ENCODE data around the gene RGMB. TPM values are rescaled to one million over a fixed set of nuclear protein-coding genes. Genes with fewer than 3 reads are reported as not detected.
A peak's percentile ranks its signal among the peaks of the same experiment; 100 is the strongest.

Gene RGMB
- total and polyA plus RNA-seq, 2 of the 13 experiments (the other 11 are each of a cell fraction or from before 2014, with no cell fraction given) = 3.0 to 3.8 TPM

DNA sequence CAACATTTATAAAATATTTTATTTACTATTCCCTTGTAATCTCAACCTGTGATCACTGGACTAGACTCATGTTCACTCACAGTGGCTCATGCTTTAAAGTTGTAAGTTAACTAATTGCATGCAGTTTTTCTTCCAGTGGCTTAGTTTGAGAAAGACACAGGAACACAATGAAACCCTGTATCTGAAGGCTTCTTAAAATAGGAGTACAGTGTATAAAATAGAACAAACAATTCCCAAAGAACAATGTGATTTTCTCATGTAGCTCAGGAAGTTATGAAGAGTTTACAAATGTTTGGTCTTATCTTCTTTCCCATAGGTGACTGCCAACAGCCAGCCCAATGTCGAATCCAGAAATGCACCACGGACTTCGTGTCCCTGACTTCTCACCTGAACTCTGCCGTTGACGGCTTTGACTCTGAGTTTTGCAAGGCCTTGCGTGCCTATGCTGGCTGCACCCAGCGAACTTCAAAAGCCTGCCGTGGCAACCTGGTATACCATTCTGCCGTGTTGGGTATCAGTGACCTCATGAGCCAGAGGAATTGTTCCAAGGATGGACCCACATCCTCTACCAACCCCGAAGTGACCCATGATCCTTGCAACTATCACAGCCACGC lies 5.9 kb downstream of the RGMB start (continued):
- TF ChIP-seq, protein P1, sequence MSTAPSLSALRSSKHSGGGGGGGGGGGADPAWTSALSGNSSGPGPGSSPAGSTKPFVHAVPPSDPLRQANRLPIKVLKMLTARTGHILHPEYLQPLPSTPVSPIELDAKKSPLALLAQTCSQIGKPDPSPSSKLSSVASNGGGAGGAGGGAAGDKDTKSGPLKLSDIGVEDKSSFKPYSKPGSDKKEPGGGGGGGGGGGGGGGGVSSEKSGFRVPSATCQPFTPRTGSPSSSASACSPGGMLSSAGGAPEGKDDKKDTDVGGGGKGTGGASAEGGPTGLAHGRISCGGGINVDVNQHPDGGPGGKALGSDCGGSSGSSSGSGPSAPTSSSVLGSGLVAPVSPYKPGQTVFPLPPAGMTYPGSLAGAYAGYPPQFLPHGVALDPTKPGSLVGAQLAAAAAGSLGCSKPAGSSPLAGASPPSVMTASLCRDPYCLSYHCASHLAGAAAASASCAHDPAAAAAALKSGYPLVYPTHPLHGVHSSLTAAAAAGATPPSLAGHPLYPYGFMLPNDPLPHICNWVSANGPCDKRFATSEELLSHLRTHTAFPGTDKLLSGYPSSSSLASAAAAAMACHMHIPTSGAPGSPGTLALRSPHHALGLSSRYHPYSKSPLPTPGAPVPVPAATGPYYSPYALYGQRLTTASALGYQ (CRISPR knock-in tag; IDR thresholded peaks at IDR 0.05) = 0 out of 2 replicates have a peak, but pooled peaks have one; percentile 24
- TF ChIP-seq ZNF263 (CRISPR knock-in tag; IDR thresholded peaks at IDR 0.05) = no peak
- no peak for TF ChIP-seq SRSF1 (optimal IDR thresholded peaks at IDR 0.05; ENCODE audit: low read depth, low read length)
- no peak for TF ChIP-seq KDM3A (CRISPR knock-in tag; IDR thresholded peaks at IDR 0.05; ENCODE audit: low read depth)
- TF ChIP-seq ISX (CRISPR knock-in tag; conservative IDR thresholded peaks at IDR 0.05) = no peak
- 0 out of 2 replicates have a peak, but pooled peaks have one; percentile 23 for TF ChIP-seq ZBTB38 (CRISPR knock-in tag; IDR thresholded peaks at IDR 0.05)
- TF ChIP-seq SSRP1 (CRISPR knock-in tag; IDR thresholded peaks at IDR 0.05) = 0 out of 2 replicates have a peak, but pooled peaks have one; percentile 45
- TF ChIP-seq KAT8 (CRISPR knock-in tag; IDR thresholded peaks at IDR 0.05) = 0 out of 2 replicates have a peak, but pooled peaks have one; percentile 37
- peak; percentile 74 for TF ChIP-seq BCL6 (CRISPR knock-in tag; IDR thresholded peaks at IDR 0.05)
- peak; percentile 45 for TF ChIP-seq FOSL2 (CRISPR knock-in tag; IDR thresholded peaks at IDR 0.05)
- TF ChIP-seq, protein P2, sequence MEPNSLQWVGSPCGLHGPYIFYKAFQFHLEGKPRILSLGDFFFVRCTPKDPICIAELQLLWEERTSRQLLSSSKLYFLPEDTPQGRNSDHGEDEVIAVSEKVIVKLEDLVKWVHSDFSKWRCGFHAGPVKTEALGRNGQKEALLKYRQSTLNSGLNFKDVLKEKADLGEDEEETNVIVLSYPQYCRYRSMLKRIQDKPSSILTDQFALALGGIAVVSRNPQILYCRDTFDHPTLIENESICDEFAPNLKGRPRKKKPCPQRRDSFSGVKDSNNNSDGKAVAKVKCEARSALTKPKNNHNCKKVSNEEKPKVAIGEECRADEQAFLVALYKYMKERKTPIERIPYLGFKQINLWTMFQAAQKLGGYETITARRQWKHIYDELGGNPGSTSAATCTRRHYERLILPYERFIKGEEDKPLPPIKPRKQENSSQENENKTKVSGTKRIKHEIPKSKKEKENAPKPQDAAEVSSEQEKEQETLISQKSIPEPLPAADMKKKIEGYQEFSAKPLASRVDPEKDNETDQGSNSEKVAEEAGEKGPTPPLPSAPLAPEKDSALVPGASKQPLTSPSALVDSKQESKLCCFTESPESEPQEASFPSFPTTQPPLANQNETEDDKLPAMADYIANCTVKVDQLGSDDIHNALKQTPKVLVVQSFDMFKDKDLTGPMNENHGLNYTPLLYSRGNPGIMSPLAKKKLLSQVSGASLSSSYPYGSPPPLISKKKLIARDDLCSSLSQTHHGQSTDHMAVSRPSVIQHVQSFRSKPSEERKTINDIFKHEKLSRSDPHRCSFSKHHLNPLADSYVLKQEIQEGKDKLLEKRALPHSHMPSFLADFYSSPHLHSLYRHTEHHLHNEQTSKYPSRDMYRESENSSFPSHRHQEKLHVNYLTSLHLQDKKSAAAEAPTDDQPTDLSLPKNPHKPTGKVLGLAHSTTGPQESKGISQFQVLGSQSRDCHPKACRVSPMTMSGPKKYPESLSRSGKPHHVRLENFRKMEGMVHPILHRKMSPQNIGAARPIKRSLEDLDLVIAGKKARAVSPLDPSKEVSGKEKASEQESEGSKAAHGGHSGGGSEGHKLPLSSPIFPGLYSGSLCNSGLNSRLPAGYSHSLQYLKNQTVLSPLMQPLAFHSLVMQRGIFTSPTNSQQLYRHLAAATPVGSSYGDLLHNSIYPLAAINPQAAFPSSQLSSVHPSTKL (CRISPR knock-in tag; IDR thresholded peaks at IDR 0.05) = peak; percentile 87
- 0 out of 2 replicates have a peak, but pooled peaks have one; percentile 60 for TF ChIP-seq GZF1 (CRISPR knock-in tag; IDR thresholded peaks at IDR 0.05)
- TF ChIP-seq, protein P3, sequence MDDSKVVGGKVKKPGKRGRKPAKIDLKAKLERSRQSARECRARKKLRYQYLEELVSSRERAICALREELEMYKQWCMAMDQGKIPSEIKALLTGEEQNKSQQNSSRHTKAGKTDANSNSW (CRISPR knock-in tag; IDR thresholded peaks at IDR 0.05; ENCODE audit: borderline replicate concordance) = no peak
- TF ChIP-seq, protein P4, sequence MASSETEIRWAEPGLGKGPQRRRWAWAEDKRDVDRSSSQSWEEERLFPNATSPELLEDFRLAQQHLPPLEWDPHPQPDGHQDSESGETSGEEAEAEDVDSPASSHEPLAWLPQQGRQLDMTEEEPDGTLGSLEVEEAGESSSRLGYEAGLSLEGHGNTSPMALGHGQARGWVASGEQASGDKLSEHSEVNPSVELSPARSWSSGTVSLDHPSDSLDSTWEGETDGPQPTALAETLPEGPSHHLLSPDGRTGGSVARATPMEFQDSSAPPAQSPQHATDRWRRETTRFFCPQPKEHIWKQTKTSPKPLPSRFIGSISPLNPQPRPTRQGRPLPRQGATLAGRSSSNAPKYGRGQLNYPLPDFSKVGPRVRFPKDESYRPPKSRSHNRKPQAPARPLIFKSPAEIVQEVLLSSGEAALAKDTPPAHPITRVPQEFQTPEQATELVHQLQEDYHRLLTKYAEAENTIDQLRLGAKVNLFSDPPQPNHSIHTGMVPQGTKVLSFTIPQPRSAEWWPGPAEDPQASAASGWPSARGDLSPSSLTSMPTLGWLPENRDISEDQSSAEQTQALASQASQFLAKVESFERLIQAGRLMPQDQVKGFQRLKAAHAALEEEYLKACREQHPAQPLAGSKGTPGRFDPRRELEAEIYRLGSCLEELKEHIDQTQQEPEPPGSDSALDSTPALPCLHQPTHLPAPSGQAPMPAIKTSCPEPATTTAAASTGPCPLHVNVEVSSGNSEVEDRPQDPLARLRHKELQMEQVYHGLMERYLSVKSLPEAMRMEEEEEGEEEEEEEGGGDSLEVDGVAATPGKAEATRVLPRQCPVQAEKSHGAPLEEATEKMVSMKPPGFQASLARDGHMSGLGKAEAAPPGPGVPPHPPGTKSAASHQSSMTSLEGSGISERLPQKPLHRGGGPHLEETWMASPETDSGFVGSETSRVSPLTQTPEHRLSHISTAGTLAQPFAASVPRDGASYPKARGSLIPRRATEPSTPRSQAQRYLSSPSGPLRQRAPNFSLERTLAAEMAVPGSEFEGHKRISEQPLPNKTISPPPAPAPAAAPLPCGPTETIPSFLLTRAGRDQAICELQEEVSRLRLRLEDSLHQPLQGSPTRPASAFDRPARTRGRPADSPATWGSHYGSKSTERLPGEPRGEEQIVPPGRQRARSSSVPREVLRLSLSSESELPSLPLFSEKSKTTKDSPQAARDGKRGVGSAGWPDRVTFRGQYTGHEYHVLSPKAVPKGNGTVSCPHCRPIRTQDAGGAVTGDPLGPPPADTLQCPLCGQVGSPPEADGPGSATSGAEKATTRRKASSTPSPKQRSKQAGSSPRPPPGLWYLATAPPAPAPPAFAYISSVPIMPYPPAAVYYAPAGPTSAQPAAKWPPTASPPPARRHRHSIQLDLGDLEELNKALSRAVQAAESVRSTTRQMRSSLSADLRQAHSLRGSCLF (CRISPR knock-in tag; IDR thresholded peaks at IDR 0.05; ENCODE audit: borderline replicate concordance) = no peak
- TF ChIP-seq ZNF292 (CRISPR knock-in tag; IDR thresholded peaks at IDR 0.05; ENCODE audit: borderline replicate concordance, low read depth) = peak; percentile 90; the same call in 1 of the 2 replicates
- TF ChIP-seq, protein P5, sequence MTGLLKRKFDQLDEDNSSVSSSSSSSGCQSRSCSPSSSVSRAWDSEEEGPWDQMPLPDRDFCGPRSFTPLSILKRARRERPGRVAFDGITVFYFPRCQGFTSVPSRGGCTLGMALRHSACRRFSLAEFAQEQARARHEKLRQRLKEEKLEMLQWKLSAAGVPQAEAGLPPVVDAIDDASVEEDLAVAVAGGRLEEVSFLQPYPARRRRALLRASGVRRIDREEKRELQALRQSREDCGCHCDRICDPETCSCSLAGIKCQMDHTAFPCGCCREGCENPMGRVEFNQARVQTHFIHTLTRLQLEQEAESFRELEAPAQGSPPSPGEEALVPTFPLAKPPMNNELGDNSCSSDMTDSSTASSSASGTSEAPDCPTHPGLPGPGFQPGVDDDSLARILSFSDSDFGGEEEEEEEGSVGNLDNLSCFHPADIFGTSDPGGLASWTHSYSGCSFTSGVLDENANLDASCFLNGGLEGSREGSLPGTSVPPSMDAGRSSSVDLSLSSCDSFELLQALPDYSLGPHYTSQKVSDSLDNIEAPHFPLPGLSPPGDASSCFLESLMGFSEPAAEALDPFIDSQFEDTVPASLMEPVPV (CRISPR knock-in tag; IDR thresholded peaks at IDR 0.05) = 0 out of 2 replicates have a peak, but pooled peaks have one; percentile 45
- no peak for TF ChIP-seq MIER2 (CRISPR knock-in tag; IDR thresholded peaks at IDR 0.05)

All from HepG2 (cell line).